ENCODE measurements around the gene LDAF1.

GRCh38 chr16:21175397-21175796 lies 16.9 kb downstream of the LDAF1 start:
- TF ChIP-seq CTCF (IDR thresholded peaks at IDR 0.05) = no peak
- TF ChIP-seq POLR2A (IDR thresholded peaks at IDR 0.05) = no peak
- no peak for TF ChIP-seq EP300 (IDR thresholded peaks at IDR 0.05)
- TF ChIP-seq POLR2AphosphoS5 (IDR thresholded peaks at IDR 0.05) = peak in 1 of 3 donors; percentile 34
